ENCODE data around the gene RRBP1. TPM values are rescaled to one million over a fixed set of nuclear protein-coding genes. Genes with fewer than 3 reads are reported as not detected.
A peak's percentile ranks its signal among the peaks of the same experiment; 100 is the strongest.

The RRBP1 gene
- total and polyA plus RNA-seq, 2 donors = 80.1 to 147 TPM

GRCh38 chr20:17640875-17641378 is 41.1 kb downstream of the RRBP1 start:
- WGBS = 88% methylated on average over 14 of the region's 14 CpGs
- H3K4me3 ChIP-seq (ENCODE audit: low read depth, low read length) = no peak overlapping the region
- no peaks in the 10 kb centered on the region for H3K4me1 ChIP-seq (ENCODE audit: insufficient read depth)
- DNase-seq (ENCODE audit: extremely low spot score) = no peak
- no peaks in the 10 kb centered on the region for H3K36me3 ChIP-seq (ENCODE audit: insufficient read depth)
- H3K27ac ChIP-seq (ENCODE audit: low read depth) = no peak overlapping the region

- H3K4me1 ChIP-seq (ENCODE audit: insufficient read depth) = no peaks in the 10 kb centered on the region
- H3K36me3 ChIP-seq (ENCODE audit: insufficient read depth) = no peaks in the 10 kb centered on the region
- H3K4me3 ChIP-seq (ENCODE audit: low read depth, low read length) = no peak overlapping the region
- no peak overlapping the region for H3K27ac ChIP-seq (ENCODE audit: low read depth)
- DNase-seq (ENCODE audit: extremely low spot score) = no peak
- WGBS = 82% methylated on average over 12 of the region's 12 CpGs
These were observed 41.7 kb downstream of the RRBP1 start for GRCh38 chr20:17640146-17640874.

- no peak overlapping the region for H3K27ac ChIP-seq (ENCODE audit: low read depth)
- no peak overlapping the region for H3K4me3 ChIP-seq (ENCODE audit: low read depth, low read length)
- no peaks in the 10 kb centered on the region for H3K36me3 ChIP-seq (ENCODE audit: insufficient read depth)
- H3K4me1 ChIP-seq (ENCODE audit: insufficient read depth) = no peaks in the 10 kb centered on the region
- DNase-seq (ENCODE audit: extremely low spot score) = no peak
- WGBS = 81% methylated on average over 6 of the region's 6 CpGs
These were observed 43.1 kb downstream of the RRBP1 start for GRCh38 chr20:17638835-17639407.

GRCh38 chr20:17637985-17638640 is 43.9 kb downstream of the RRBP1 start:
- Histone ChIP-seq H3K4me1 (ENCODE audit: insufficient read depth) (no peaks in the 10 kb centered on the region), H3K36me3 (ENCODE audit: insufficient read depth) (no peaks in the 10 kb centered on the region), H3K4me3 (ENCODE audit: low read depth, low read length) (no peak overlapping the region), H3K27ac (ENCODE audit: low read depth) (no peak overlapping the region)
- 80% methylated on average over 13 of the region's 13 CpGs for WGBS
- DNase-seq (ENCODE audit: extremely low spot score) = no peak

GRCh38 chr20:17637413-17637780 is 44.6 kb downstream of the RRBP1 start:
- Histone ChIP-seq H3K27ac (ENCODE audit: low read depth) (no peak overlapping the region), H3K4me1 (ENCODE audit: insufficient read depth) (no peaks in the 10 kb centered on the region), H3K36me3 (ENCODE audit: insufficient read depth) (no peaks in the 10 kb centered on the region), H3K4me3 (ENCODE audit: low read depth, low read length) (no peak overlapping the region)
- 57% methylated on average over 4 of the region's 4 CpGs for WGBS
- no peak for DNase-seq (ENCODE audit: extremely low spot score)

- Histone ChIP-seq H3K4me3 (ENCODE audit: low read depth, low read length) (no peak overlapping the region), H3K36me3 (ENCODE audit: insufficient read depth) (no peaks in the 10 kb centered on the region), H3K27ac (ENCODE audit: low read depth) (no peak overlapping the region), H3K4me1 (ENCODE audit: insufficient read depth) (no peaks in the 10 kb centered on the region)
- WGBS = 64% methylated on average over 24 of the region's 24 CpGs
- no peak for DNase-seq (ENCODE audit: extremely low spot score)
These were observed 45.3 kb downstream of the RRBP1 start for GRCh38 chr20:17636523-17637412.

GRCh38 chr20:17635332-17636244 is 46.5 kb downstream of the RRBP1 start:
- WGBS = 61% methylated on average over 25 of the region's 25 CpGs
- no peak overlapping the region for H3K4me3 ChIP-seq (ENCODE audit: low read depth, low read length)
- no peaks in the 10 kb centered on the region for H3K4me1 ChIP-seq (ENCODE audit: insufficient read depth)
- H3K27ac ChIP-seq (ENCODE audit: low read depth) = no peak overlapping the region
- no peaks in the 10 kb centered on the region for H3K36me3 ChIP-seq (ENCODE audit: insufficient read depth)
- no peak for DNase-seq (ENCODE audit: extremely low spot score)

- Histone ChIP-seq H3K4me3 (ENCODE audit: low read depth, low read length) (no peak overlapping the region), H3K4me1 (ENCODE audit: insufficient read depth) (no peaks in the 10 kb centered on the region), H3K27ac (ENCODE audit: low read depth) (peak overlapping the region; percentile 67), H3K36me3 (ENCODE audit: insufficient read depth) (no peaks in the 10 kb centered on the region)
- no peak for DNase-seq (ENCODE audit: extremely low spot score)
- 55% methylated on average over 13 of the region's 13 CpGs for WGBS
These were observed 47.2 kb downstream of the RRBP1 start for GRCh38 chr20:17634661-17635331.

- peak overlapping the region; percentile 67 for H3K27ac ChIP-seq (ENCODE audit: low read depth)
- WGBS = 67% methylated on average over 18 of the region's 18 CpGs
- peaks cover 3% of the 10 kb centered on the region for H3K36me3 ChIP-seq (ENCODE audit: insufficient read depth)
- no peak overlapping the region for H3K4me3 ChIP-seq (ENCODE audit: low read depth, low read length)
- DNase-seq (ENCODE audit: extremely low spot score) = no peak
- H3K4me1 ChIP-seq (ENCODE audit: insufficient read depth) = no peaks in the 10 kb centered on the region
These were observed 48.1 kb downstream of the RRBP1 start for GRCh38 chr20:17633850-17634500.

GRCh38 chr20:17633221-17633849 is 48.7 kb downstream of the RRBP1 start:
- Histone ChIP-seq H3K4me3 (ENCODE audit: low read depth, low read length) (no peak overlapping the region), H3K36me3 (ENCODE audit: insufficient read depth) (peaks cover 3% of the 10 kb centered on the region), H3K27ac (ENCODE audit: low read depth) (no peak overlapping the region), H3K4me1 (ENCODE audit: insufficient read depth) (no peaks in the 10 kb centered on the region)
- no peak for DNase-seq (ENCODE audit: extremely low spot score)
- 92% methylated on average over 13 of the region's 13 CpGs for WGBS

- Histone ChIP-seq H3K4me3 (ENCODE audit: low read depth, low read length) (no peak overlapping the region), H3K27ac (ENCODE audit: low read depth) (no peak overlapping the region), H3K4me1 (ENCODE audit: insufficient read depth) (no peaks in the 10 kb centered on the region), H3K36me3 (ENCODE audit: insufficient read depth) (peaks cover 3% of the 10 kb centered on the region)
- 90% methylated on average over 9 of the region's 9 CpGs for WGBS
- DNase-seq (ENCODE audit: extremely low spot score) = no peak
These were observed 50.3 kb downstream of the RRBP1 start for GRCh38 chr20:17631576-17632319.
